Transverse colon (tissue), 4 donors: ENCODE results near the gene HOXA10. TPM values are rescaled to one million over a fixed set of nuclear protein-coding genes. Genes with fewer than 3 reads are reported as not detected.
A peak's percentile ranks its signal among the peaks of the same experiment; 100 is the strongest.

Source experiments
- DNase-seq: peaks from one replicate; pipeline ENCODE4 v3.0.0-alpha.2; 2019
- H3K27ac ChIP-seq, 4 donors: fragments of 200-600 bp; sonication (generic); 2 replicates each; pipeline ENCODE4 v1.5.1; 2016 to 2018; ENCODE audit warnings: inconsistent platforms in 4 of 4
- H3K27me3 ChIP-seq: fragments of 200-600 bp; sonication (generic); 2 replicates; pipeline ENCODE4 v1.5.1; 2017; ENCODE audit warnings: inconsistent platforms
- H3K36me3 ChIP-seq, 4 donors: fragments of 200-600 bp; sonication (generic); 2 replicates each; pipeline ENCODE4 v1.5.1; 2017 to 2019; ENCODE audit warnings: inconsistent platforms in 4 of 4
- H3K4me1 ChIP-seq, 4 donors: fragments of 200-600 bp; sonication (generic); 2 replicates each; pipeline ENCODE4 v1.5.1; 2017 to 2020; ENCODE audit warnings: inconsistent platforms in 4 of 4
- H3K4me3 ChIP-seq, 4 donors: fragments of 200-600 bp; sonication (generic); 1 replicate in 1 of 4; 2 replicates in 3 of 4; pipeline versions ENCODE4 v1.5.1 to v1.6.1; 2017 to 2019; ENCODE audit warnings: inconsistent platforms in 4 of 4
- H3K9me3 ChIP-seq, 2 donors: fragments of 200-600 bp; sonication (generic); 2 replicates each; pipeline ENCODE4 v1.5.1; 2017 to 2019; ENCODE audit warnings: inconsistent platforms in 2 of 2
- CTCF ChIP-seq, 5 experiments: fragments of 200-600 bp in 3 of 5; fragments of 450-650 bp in 2 of 5; sonication (generic) in 3 of 5; IDR thresholded peaks; 1 replicate in 2 of 5; 2 replicates in 3 of 5; pipeline ENCODE4 v1.5.1; 2016 to 2017; ENCODE audit warnings: antibody characterized with exemption in 5 of 5, inconsistent platforms in 3 of 5, mild to moderate bottlenecking in 2 of 5, moderate library complexity in 1 of 5
- EP300 ChIP-seq: sonication (generic); formaldehyde crosslinking; IDR thresholded peaks from one replicate; pipeline ENCODE4 v1.6.1; 2017; ENCODE audit warnings: antibody characterized with exemption, low read depth
- POLR2A ChIP-seq: fragments of 450-650 bp; IDR thresholded peaks from one replicate; pipeline ENCODE4 v1.6.1; 2016; ENCODE audit warnings: antibody characterized with exemption, mild to moderate bottlenecking, moderate library complexity
- POLR2AphosphoS5 ChIP-seq, 3 donors: sonication (generic); formaldehyde crosslinking; IDR thresholded peaks; one replicate each; pipeline ENCODE4 v1.6.1; 2016; ENCODE audit warnings: antibody characterized with exemption in 3 of 3
- WGBS, 2 donors: methylation state at CpG; one replicate each; pipeline ENCODE4 v1.1.5; 2018; ENCODE audit warnings: low coverage in 1 of 2; 5-methylcytosine and 5-hydroxymethylcytosine counted together
- in situ Hi-C, 4 donors: fragments of 200-750 bp; cut with MboI; loops; one replicate each; pipeline versions ENCODE4 v1.15.0 to v1.15.1; 2017; ENCODE audit warnings: low sequenced_read_pairs in 3 of 4, low pct_ligation_motif_present in 1 of 4, low pct_unique_long_range_greater_than_20kb in 1 of 4
- intact Hi-C: fragments of 100-400 bp; cut with DNase I; formaldehyde crosslinking; loops from one replicate; pipeline ENCODE4 v1.15.1; 2023; ENCODE audit warnings: low total_unique reads
- total RNA-seq, 4 donors: library from RNA; depleted of rRNA; stranded (reverse); fragments of >200 nt; gene quantifications; one replicate each; pipeline ENCODE4 v1.1.0, GENCODE V29; 2016

The HOXA10 gene
- total RNA-seq, 4 donors from 2014 or later = 19.8 to 68.9 (median 36.4) TPM

- in situ Hi-C loops (loop anchor here in 3 of 4 donors (10.0 to 25.0 kb wide), 2 partner anchors 1322 to 1329 kb away; no protein-coding TSS in a partner anchor), intact Hi-C loops (no loop called here)
- H3K36me3 ChIP-seq = no peaks in the 10 kb centered on the region
- peaks cover 56% of the 10 kb centered on the region for H3K27me3 ChIP-seq
- TF ChIP-seq POLR2A = no peak
- TF ChIP-seq POLR2AphosphoS5 (IDR thresholded peaks at IDR 0.05) = no peak
- TF ChIP-seq CTCF (IDR thresholded peaks at IDR 0.05) = no peak
- no peak for TF ChIP-seq EP300
- no peaks in the 10 kb centered on the region for H3K9me3 ChIP-seq
- peaks cover 21 to 60% (median 48%) of the 10 kb centered on the region in 4 donors for H3K4me1 ChIP-seq
- DNase-seq = peak; percentile 24
- H3K27ac ChIP-seq = peak overlapping the region; percentile 95 to 99 (median 98)
- WGBS, 2 donors = 1 to 4% methylated on average over 4 to 30 of the region's 30 CpGs
- H3K4me3 ChIP-seq = peak overlapping the region; percentile 56 to 79 (median 70)
Observed at GRCh38 chr7:27183682-27184336, 9.7 kb upstream of the HOXA10 start.

GRCh38 chr7:27182861-27183681 lies 9.0 kb upstream of the HOXA10 start:
- TF ChIP-seq POLR2AphosphoS5 (IDR thresholded peaks at IDR 0.05) = no peak
- no peak for TF ChIP-seq EP300
- TF ChIP-seq POLR2A = no peak
- no peak for TF ChIP-seq CTCF (IDR thresholded peaks at IDR 0.05)
- in situ Hi-C loops (loop anchor here in 3 of 4 donors (10.0 to 25.0 kb wide), 2 partner anchors 1321 to 1328 kb away; no protein-coding TSS in a partner anchor), intact Hi-C loops (no loop called here)
- Histone ChIP-seq H3K36me3 (no peaks in the 10 kb centered on the region), H3K4me3 (peak overlapping the region; percentile 56 to 79 (median 70)), H3K4me1 (peaks cover 21 to 53% (median 42%) of the 10 kb centered on the region in 4 donors), H3K27ac (peak overlapping the region; percentile 95 to 99 (median 98)), H3K27me3 (peaks cover 49% of the 10 kb centered on the region), H3K9me3 (no peaks in the 10 kb centered on the region)
- peak; percentile 20 for DNase-seq
- WGBS, 2 donors = 7 to 50% methylated on average over 1 to 36 of the region's 39 CpGs

DNA sequence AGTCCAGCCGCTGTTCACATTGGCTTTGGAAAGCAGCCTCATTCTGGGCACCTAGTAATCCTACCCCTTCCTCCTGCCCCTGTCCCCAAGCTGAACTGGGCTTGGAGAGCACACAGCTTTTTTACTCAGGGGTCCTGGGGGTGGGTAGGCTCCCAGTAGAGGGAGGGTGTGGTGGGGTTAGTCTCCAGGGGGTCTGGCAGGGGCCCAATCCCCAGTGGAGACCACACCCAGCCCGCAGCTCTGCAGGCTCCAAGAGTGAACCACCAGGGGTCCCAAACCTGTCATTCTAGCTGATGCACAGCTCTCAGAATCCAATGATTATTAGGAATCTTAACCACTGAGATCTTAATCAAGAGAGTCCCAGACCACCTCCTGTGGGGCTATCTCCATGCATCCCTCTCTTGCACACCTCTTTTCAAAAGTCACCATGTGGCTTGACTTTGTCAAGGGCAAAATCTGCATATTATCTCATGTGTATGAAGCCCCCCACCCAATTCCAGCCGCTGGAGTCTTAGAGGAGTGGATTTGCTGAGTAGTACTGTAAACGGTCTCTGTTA lies 8.2 kb upstream of the HOXA10 start:
- Histone ChIP-seq H3K9me3 (no peaks in the 10 kb centered on the region), H3K4me1 (peaks cover 21 to 47% (median 41%) of the 10 kb centered on the region in 4 donors), H3K27ac (peak overlapping the region; percentile 95 to 99 (median 98)), H3K4me3 (peak overlapping the region in 3 of 4 donors; percentile 56 to 79 (median 68)), H3K36me3 (no peaks in the 10 kb centered on the region), H3K27me3 (peaks cover 42% of the 10 kb centered on the region)
- intact Hi-C loops = no loop called here
- TF ChIP-seq POLR2A (no peak), CTCF (IDR thresholded peaks at IDR 0.05) (no peak), EP300 (no peak), POLR2AphosphoS5 (IDR thresholded peaks at IDR 0.05) (no peak)
- in situ Hi-C loops = loop anchor here in 3 of 4 donors (10.0 to 25.0 kb wide), 2 partner anchors 1320 to 1328 kb away; no protein-coding TSS in a partner anchor
- 20 to 24% methylated on average over 2 to 4 of the region's 4 CpGs for WGBS, 2 donors
- peak; percentile 14 for DNase-seq
